ENCODE results near the gene ITIH2.

GRCh38 chr10:7794251-7795026, 91.3 kb downstream of the ITIH2 start:
- TF ChIP-seq, protein P1, sequence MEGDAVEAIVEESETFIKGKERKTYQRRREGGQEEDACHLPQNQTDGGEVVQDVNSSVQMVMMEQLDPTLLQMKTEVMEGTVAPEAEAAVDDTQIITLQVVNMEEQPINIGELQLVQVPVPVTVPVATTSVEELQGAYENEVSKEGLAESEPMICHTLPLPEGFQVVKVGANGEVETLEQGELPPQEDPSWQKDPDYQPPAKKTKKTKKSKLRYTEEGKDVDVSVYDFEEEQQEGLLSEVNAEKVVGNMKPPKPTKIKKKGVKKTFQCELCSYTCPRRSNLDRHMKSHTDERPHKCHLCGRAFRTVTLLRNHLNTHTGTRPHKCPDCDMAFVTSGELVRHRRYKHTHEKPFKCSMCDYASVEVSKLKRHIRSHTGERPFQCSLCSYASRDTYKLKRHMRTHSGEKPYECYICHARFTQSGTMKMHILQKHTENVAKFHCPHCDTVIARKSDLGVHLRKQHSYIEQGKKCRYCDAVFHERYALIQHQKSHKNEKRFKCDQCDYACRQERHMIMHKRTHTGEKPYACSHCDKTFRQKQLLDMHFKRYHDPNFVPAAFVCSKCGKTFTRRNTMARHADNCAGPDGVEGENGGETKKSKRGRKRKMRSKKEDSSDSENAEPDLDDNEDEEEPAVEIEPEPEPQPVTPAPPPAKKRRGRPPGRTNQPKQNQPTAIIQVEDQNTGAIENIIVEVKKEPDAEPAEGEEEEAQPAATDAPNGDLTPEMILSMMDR (IDR thresholded peaks at IDR 0.05), result no peak
- TF ChIP-seq EP300 (IDR thresholded peaks at IDR 0.05), result no peak

Data from gastroesophageal sphincter (tissue), 3 donors.